Hepatocyte (in vitro differentiated cells): ENCODE results near the gene SGPL1.

ENCODE experiments used
- EZH2 ChIP-seq: fragments of 200-600 bp; sonication (generic); IDR thresholded peaks from 2 replicates; pipeline ENCODE4 v1.6.1; 2016; ENCODE audit warnings: antibody characterized with exemption, mild to moderate bottlenecking, borderline replicate concordance
- EZH2phosphoT487 ChIP-seq: fragments of 200-600 bp; sonication (generic); IDR thresholded peaks from one replicate; pipeline ENCODE4 v1.6.1; 2018; ENCODE audit warnings: antibody characterized with exemption, mild to moderate bottlenecking, low read depth, moderate library complexity; ENCODE audit not compliant: unreplicated experiment, severe bottlenecking
- TF ChIP-seq, protein P1 (sequence below): fragments of 200-600 bp; sonication (generic); IDR thresholded peaks from 2 replicates; pipeline ENCODE4 v1.5.1; 2016; ENCODE audit warnings: antibody characterized with exemption, mild to moderate bottlenecking; ENCODE audit not compliant: poor library complexity

DNA sequence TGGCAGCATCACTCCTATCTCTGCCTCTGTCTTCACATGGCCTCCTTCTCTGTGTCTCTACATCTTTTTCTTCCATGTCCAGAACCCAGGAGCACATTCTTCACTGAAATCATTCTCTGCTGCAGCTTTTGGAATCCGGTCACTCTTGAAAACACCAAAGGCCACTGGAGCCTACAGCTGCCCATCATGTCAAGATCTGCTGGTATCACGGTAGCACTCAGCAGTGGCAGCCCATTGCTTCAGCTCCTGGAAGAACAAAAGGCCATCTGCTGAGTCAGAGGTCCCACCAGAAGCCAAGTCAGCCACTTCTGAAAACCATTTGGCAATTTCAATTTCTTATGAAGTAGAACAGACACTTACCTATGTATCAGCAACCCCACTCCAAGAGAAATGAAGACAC, 78.7 kb downstream of the SGPL1 start:
- TF ChIP-seq, protein P1, sequence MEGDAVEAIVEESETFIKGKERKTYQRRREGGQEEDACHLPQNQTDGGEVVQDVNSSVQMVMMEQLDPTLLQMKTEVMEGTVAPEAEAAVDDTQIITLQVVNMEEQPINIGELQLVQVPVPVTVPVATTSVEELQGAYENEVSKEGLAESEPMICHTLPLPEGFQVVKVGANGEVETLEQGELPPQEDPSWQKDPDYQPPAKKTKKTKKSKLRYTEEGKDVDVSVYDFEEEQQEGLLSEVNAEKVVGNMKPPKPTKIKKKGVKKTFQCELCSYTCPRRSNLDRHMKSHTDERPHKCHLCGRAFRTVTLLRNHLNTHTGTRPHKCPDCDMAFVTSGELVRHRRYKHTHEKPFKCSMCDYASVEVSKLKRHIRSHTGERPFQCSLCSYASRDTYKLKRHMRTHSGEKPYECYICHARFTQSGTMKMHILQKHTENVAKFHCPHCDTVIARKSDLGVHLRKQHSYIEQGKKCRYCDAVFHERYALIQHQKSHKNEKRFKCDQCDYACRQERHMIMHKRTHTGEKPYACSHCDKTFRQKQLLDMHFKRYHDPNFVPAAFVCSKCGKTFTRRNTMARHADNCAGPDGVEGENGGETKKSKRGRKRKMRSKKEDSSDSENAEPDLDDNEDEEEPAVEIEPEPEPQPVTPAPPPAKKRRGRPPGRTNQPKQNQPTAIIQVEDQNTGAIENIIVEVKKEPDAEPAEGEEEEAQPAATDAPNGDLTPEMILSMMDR: no peak
- TF ChIP-seq EZH2phosphoT487 (no peak), EZH2 (no peak)
